ENCODE measurements around the gene NOC3L. TPM values are rescaled to one million over a fixed set of nuclear protein-coding genes. Genes with fewer than 3 reads are reported as not detected.

The NOC3L gene
- total RNA-seq, 2 donors from 2014 or later: 15.6 to 15.8 TPM

DNA sequence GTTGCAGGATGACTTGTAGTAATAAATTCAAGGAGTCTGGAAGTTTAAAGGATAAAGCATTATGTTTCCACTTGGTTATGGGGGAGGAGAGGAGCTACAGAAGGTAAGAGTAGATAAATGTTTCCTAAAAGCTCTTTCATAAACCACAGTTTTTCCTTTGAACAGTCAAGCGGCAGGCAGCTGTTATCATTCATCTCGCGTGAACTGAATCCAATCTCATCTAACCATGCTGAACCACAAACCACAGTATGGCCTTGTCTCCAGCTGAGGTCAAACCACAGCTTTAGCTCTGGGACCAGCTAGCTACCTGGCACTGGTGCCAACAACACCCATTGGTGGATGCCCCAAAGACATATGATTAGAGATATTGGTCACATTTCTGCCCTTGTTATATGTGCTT is 63.3 kb downstream of the NOC3L start:
- 51% methylated on average over 3 of the region's 3 CpGs for WGBS
- H3K9me3 ChIP-seq: no peaks in the 10 kb centered on the region
- no peaks in the 10 kb centered on the region for H3K27me3 ChIP-seq (replicated peaks; ENCODE audit: insufficient read depth)
- no peaks in the 10 kb centered on the region for H3K36me3 ChIP-seq
- H3K4me1 ChIP-seq (replicated peaks): no peaks in the 10 kb centered on the region
- H3K27ac ChIP-seq: no peak overlapping the region
- TF ChIP-seq POLR2A (IDR thresholded peaks at IDR 0.05) (no peak), POLR2AphosphoS5 (IDR thresholded peaks at IDR 0.05) (no peak)
- no peak for DNase-seq (ENCODE audit: low spot score)
- intact Hi-C loops (cut with DNase I): no loop called here
- no peak overlapping the region for H3K4me3 ChIP-seq

DNA sequence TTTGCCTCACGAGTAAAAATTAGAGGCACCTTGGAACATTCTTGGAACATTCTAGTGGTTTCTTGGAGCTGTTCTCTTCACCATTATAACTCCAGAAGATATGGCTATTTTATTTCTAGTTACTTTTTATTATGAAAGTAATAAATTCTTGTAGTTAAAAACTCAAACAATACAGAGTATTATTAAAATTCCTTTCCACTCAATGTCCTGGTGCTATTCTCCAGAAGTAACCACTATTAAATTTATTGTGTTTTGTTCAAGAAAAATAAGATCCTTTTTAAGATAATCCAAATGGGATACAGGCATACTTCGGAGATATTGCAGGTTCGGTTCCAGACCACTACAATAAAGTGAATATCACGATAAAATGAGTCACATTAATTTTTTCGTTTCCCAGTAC is 68.6 kb downstream of the NOC3L start:
- Histone ChIP-seq H3K4me3 (no peak overlapping the region), H3K27me3 (replicated peaks; ENCODE audit: insufficient read depth) (no peaks in the 10 kb centered on the region), H3K27ac (peak overlapping the region in 1 of 2 donors; percentile 25), H3K9me3 (no peaks in the 10 kb centered on the region), H3K36me3 (no peaks in the 10 kb centered on the region), H3K4me1 (replicated peaks) (no peaks in the 10 kb centered on the region)
- TF ChIP-seq, protein P1, sequence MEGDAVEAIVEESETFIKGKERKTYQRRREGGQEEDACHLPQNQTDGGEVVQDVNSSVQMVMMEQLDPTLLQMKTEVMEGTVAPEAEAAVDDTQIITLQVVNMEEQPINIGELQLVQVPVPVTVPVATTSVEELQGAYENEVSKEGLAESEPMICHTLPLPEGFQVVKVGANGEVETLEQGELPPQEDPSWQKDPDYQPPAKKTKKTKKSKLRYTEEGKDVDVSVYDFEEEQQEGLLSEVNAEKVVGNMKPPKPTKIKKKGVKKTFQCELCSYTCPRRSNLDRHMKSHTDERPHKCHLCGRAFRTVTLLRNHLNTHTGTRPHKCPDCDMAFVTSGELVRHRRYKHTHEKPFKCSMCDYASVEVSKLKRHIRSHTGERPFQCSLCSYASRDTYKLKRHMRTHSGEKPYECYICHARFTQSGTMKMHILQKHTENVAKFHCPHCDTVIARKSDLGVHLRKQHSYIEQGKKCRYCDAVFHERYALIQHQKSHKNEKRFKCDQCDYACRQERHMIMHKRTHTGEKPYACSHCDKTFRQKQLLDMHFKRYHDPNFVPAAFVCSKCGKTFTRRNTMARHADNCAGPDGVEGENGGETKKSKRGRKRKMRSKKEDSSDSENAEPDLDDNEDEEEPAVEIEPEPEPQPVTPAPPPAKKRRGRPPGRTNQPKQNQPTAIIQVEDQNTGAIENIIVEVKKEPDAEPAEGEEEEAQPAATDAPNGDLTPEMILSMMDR (IDR thresholded peaks at IDR 0.05): no peak
- TF ChIP-seq POLR2A (IDR thresholded peaks at IDR 0.05): no peak
- no peak for TF ChIP-seq POLR2AphosphoS5 (IDR thresholded peaks at IDR 0.05)
- DNase-seq (ENCODE audit: low spot score): no peak
- intact Hi-C loops (cut with DNase I): no loop called here
- WGBS: 23% methylated on average over 5 of the region's 5 CpGs

DNA sequence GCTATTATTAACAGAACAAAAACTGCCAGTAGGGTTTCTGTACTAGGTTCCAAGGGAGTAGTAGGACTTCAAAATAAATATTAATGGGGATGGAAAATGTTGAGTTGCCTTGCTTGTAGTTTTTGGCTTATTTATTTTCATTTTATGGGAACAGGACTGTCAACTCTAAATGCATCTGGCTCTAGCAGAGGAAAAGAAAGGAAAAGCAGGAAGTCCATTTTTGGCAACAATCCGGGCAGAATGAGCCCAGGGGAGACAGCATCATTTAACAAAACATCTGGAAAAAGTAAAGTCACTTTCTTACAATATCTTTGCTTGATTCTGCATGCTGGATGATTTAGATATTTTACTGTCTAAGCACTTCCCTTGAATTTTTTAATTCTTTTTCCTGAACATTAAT is 69.4 kb downstream of the NOC3L start:
- Histone ChIP-seq H3K4me1 (replicated peaks) (no peaks in the 10 kb centered on the region), H3K9me3 (no peaks in the 10 kb centered on the region), H3K36me3 (no peaks in the 10 kb centered on the region), H3K27me3 (replicated peaks; ENCODE audit: insufficient read depth) (no peaks in the 10 kb centered on the region), H3K27ac (peak overlapping the region; percentile 25 to 37), H3K4me3 (no peak overlapping the region)
- peak; percentile 15 for DNase-seq (ENCODE audit: low spot score)
- TF ChIP-seq POLR2A (IDR thresholded peaks at IDR 0.05) (no peak), POLR2AphosphoS5 (IDR thresholded peaks at IDR 0.05) (peak; percentile 53)
- TF ChIP-seq, protein P1 (IDR thresholded peaks at IDR 0.05): peak in 1 of 4 experiments; percentile 8
- intact Hi-C loops (cut with DNase I): no loop called here
- WGBS: 3% methylated on average over 1 of the region's 1 CpG

DNA sequence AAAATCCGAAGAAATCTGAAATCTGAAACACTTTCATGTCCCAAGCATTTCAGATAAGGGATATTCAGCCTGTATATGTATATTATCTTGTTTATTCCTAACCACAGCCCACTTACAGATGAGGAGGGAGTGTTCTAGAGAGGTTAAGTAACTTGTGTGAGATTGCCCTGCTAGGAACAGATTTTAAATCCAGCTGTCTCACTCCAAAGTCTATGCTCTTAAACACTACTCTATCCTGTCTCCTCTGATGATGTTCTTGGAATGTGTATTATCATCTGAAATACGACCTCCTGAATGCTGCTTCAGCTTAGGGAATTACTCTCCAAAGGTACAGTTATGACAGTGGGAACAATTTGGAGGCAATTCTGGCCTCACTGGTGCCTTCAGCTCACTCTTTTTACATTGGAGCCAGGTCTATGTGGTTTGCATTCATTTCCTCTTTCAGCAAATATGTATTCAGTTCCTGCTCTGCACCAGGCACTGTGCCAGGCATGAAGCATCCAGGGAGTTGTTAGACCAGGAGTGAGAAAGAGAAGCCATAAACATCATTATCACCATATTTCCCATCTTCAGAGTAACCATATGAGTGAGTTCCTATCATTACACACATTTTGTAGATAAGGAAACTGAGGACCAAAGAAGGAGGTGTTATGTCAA is 70.2 kb downstream of the NOC3L start:
- TF ChIP-seq, protein P1 (IDR thresholded peaks at IDR 0.05): no peak
- TF ChIP-seq POLR2AphosphoS5 (IDR thresholded peaks at IDR 0.05): peak; percentile 10
- TF ChIP-seq POLR2A (IDR thresholded peaks at IDR 0.05): no peak
- H3K27ac ChIP-seq: no peak overlapping the region
- peak; percentile 44 for DNase-seq (ENCODE audit: low spot score)

DNA sequence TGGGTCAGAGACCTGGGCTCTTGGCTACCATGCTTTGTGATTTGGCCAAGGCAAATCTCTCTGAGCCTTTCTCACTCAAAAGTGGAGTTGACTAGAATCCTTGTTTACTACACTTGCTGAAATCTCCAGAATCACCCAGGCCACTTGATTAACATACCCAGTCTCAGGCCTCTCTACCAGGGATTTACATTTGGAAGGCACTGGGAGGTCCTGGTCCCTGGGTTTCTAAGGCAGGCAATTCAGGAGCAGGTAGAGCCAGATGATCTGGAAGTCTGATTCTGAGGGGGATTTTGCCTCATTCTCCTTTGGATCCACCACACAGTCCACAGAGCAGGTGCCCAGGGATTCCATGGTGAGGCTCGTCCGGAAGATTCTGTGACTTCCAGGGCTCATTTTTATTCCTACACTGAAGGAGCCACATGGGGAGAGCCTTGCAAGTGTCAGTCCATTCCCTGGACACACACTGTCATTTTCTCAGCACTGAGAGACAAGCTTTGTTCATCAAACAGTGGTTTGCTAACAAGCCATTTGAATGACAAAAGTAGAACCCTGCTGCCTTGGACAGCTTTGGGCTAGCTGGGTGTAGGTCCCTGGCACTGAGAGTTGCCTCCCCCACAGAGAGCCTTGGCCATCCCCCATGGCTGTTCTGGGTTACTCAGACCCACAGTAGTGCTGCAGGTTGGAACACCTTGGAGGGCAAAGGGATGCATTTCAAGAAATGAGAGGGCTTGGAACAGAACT is 74.2 kb downstream of the NOC3L start:
- intact Hi-C loops (cut with DNase I): no loop called here
- Histone ChIP-seq H3K4me3 (no peak overlapping the region), H3K9me3 (no peaks in the 10 kb centered on the region), H3K36me3 (no peaks in the 10 kb centered on the region), H3K27me3 (replicated peaks; ENCODE audit: insufficient read depth) (no peaks in the 10 kb centered on the region), H3K4me1 (replicated peaks) (no peaks in the 10 kb centered on the region), H3K27ac (no peak overlapping the region)
- DNase-seq (ENCODE audit: low spot score): no peak
- no peak for TF ChIP-seq POLR2AphosphoS5 (IDR thresholded peaks at IDR 0.05)
- TF ChIP-seq, protein P1 (IDR thresholded peaks at IDR 0.05): no peak
- no peak for TF ChIP-seq POLR2A (IDR thresholded peaks at IDR 0.05)
- WGBS: 87% methylated on average over 2 of the region's 2 CpGs

More for the DNA sequence above, 70.2 kb downstream of the NOC3L start:
- Histone ChIP-seq H3K36me3 (no peaks in the 10 kb centered on the region), H3K9me3 (no peaks in the 10 kb centered on the region), H3K27me3 (replicated peaks; ENCODE audit: insufficient read depth) (no peaks in the 10 kb centered on the region), H3K4me1 (replicated peaks) (no peaks in the 10 kb centered on the region), H3K4me3 (no peak overlapping the region)
- intact Hi-C loops (cut with DNase I): no loop called here
- 41% methylated on average over 2 of the region's 2 CpGs for WGBS

Data from prostate gland (tissue), 2 donors.